ENCODE results near the gene ZFR. TPM values are rescaled to one million over a fixed set of nuclear protein-coding genes. Genes with fewer than 3 reads are reported as not detected.

ZFR gene
- polyA plus RNA-seq (2013, experiment 1 of 2), result 73.2 TPM
- 69.8 TPM for polyA plus RNA-seq (2013, experiment 2 of 2)

DNA sequence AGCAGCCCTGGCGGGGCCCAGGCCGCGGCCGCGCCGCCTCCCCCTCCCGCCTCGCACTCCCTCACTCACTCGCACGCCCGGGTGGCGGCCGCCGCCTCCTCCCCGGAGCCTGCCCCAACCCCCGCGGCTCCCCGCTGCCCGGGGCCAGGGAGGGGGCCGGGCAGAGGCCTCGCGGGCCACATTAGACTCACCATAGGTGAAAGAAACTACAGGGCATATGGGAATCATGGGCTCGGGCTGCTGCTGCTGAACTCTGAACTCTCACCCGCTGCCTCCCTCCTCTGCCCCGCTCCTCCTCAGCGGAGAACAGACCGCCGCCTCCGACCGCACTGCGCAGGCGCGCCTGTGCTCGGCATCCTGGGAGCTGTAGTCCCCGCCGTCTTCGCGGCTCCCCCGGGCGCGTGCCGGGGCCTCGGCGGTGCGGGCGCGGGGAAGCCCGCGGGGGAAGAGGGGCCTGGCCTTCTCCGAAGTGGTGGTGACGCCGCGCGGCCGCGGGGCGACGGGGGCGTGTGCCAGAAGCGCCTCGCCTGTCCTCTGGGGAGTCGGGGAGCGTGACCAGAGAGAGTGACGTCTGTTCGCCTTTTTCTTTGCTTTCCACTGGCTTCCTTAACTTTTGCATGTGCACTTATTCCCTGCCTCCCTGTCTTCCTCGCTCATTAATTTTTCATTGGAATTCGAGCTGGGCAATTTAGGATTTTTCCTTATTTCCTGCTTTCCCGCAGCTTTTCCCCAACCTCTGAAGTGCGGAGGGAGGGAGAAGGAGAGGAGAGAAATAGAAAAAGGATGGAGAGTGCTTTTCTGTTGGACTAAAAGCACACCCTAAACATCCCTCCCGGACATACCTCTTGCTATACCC, at the start of gene ZFR:
Gene ZFR, minus strand, starts transcription at position 310 of the 856 bp plus-strand sequence. Its CDS starts 82 bp downstream, at position 228.
- Histone ChIP-seq H2BK5ac (ENCODE audit: low read length) (peak within 1 kb of the TSS; percentile 20), H2AK5ac (ENCODE audit: low read length) (no peak within 1 kb of the TSS), H3K4me1 (ENCODE audit: control insufficient read depth, low read depth, low read length) (peaks cover 6% of the 10 kb centered on the region), H3K36me3 (ENCODE audit: control insufficient read depth, insufficient read depth, low read length) (no peaks in the 10 kb centered on the region), H2BK15ac (replicated peaks; ENCODE audit: low read depth) (no peak within 1 kb of the TSS), H3K79me1 (ENCODE audit: low read length) (peaks cover 6% of the 10 kb centered on the region), H2BK120ac (ENCODE audit: low read depth, low read length) (peak within 1 kb of the TSS; percentile 84), H3K79me2 (ENCODE audit: control insufficient read depth, insufficient read depth, low read length) (peaks cover 26% of the 10 kb centered on the region), H3K9ac (ENCODE audit: low read length) (peak within 1 kb of the TSS; percentile 91), H3K18ac (ENCODE audit: low read length) (peak within 1 kb of the TSS; percentile 98), H3K27ac (ENCODE audit: low read depth, low read length) (peak within 1 kb of the TSS; percentile 86), H3K4me2 (ENCODE audit: low read length) (peak within 1 kb of the TSS; percentile 99), H3K4ac (ENCODE audit: low read depth, low read length) (peak within 1 kb of the TSS; percentile 94), H3K4me3 (ENCODE audit: low read length) (peak within 1 kb of the TSS; percentile 85), H4K5ac (ENCODE audit: low read length) (no peak within 1 kb of the TSS), H3K56ac (ENCODE audit: low read length) (peak within 1 kb of the TSS; percentile 96), H4K8ac (ENCODE audit: low read depth, low read length) (peak within 1 kb of the TSS; percentile 98), H3K23ac (ENCODE audit: low read length) (peak within 1 kb of the TSS; percentile 70), H3K27me3 (ENCODE audit: insufficient read depth, low read length, poor library complexity) (no peaks in the 10 kb centered on the region)
- DNase-seq, result peak; percentile 95
- no CpG with 5 or more reads among the region's 70 CpGs for WGBS (ENCODE audit: extremely low coverage, insufficient coverage, low lambda C conversion rate)

- no CpG with 5 or more reads among the region's 6 CpGs for WGBS (ENCODE audit: extremely low coverage, insufficient coverage, low lambda C conversion rate)
- no peak overlapping the region for H3K4me2 ChIP-seq (ENCODE audit: low read length)
- H2BK5ac ChIP-seq (ENCODE audit: low read length), result no peak overlapping the region
- no peak overlapping the region for H2BK120ac ChIP-seq (ENCODE audit: low read depth, low read length)
- H3K4ac ChIP-seq (ENCODE audit: low read depth, low read length), result no peak overlapping the region
- no peak overlapping the region for H4K8ac ChIP-seq (ENCODE audit: low read depth, low read length)
- H3K4me1 ChIP-seq (ENCODE audit: control insufficient read depth, low read depth, low read length), result no peaks in the 10 kb centered on the region
- H3K9ac ChIP-seq (ENCODE audit: low read length), result no peak overlapping the region
- DNase-seq, result no peak
- no peak overlapping the region for H3K18ac ChIP-seq (ENCODE audit: low read length)
- H3K23ac ChIP-seq (ENCODE audit: low read length), result no peak overlapping the region
- H3K4me3 ChIP-seq (ENCODE audit: low read length), result no peak overlapping the region
- H3K56ac ChIP-seq (ENCODE audit: low read length), result no peak overlapping the region
- H2BK15ac ChIP-seq (replicated peaks; ENCODE audit: low read depth), result no peak overlapping the region
- H4K5ac ChIP-seq (ENCODE audit: low read length), result no peak overlapping the region
- no peak overlapping the region for H3K27ac ChIP-seq (ENCODE audit: low read depth, low read length)
- no peak overlapping the region for H2AK5ac ChIP-seq (ENCODE audit: low read length)
- no peaks in the 10 kb centered on the region for H3K79me2 ChIP-seq (ENCODE audit: control insufficient read depth, insufficient read depth, low read length)
- H3K79me1 ChIP-seq (ENCODE audit: low read length), result no peaks in the 10 kb centered on the region
- H3K27me3 ChIP-seq (ENCODE audit: insufficient read depth, low read length, poor library complexity), result no peaks in the 10 kb centered on the region
- H3K36me3 ChIP-seq (ENCODE audit: control insufficient read depth, insufficient read depth, low read length), result no peaks in the 10 kb centered on the region
Observed at GRCh38 chr5:32490972-32491557, 46.5 kb upstream of the ZFR start.

DNA sequence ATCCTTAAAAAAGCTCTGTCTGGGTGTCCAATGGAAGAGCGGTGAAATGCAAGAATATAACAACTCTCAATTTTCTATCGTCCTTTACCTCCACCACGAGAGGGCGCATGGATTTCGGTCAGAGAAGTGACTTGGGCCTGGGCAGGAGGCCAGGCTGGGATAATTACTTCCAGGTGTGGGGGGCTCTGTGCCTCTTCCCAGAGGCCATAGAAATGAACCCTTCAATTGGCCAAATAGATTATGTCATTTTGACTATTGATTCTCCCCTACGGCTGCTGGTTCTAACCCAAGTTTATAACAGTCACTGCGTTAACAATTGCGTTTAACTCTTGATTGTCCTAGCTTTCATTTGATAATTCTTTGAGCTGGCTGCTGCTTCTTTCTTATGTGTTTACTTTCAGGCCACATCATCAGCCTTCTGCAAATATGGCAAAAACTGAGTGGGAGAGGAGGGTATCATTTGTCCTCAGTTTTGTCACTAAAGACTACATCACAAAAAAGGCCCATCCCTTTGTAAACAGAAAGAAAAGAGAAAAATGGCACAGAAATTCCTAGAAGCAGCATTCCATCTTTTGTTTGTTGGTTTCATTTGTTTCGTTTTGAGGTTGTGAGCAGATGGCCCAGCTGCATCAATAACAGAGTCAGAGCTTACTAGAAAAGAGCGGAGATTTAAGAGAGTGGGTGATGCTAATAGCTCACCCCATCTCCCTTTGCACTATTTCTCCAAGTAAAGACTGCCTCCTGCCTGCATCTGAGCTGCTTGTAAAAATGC, 45.4 kb upstream of the ZFR start:
- no peak overlapping the region for H3K18ac ChIP-seq (ENCODE audit: low read length)
- no peak overlapping the region for H3K4me2 ChIP-seq (ENCODE audit: low read length)
- no peaks in the 10 kb centered on the region for H3K27me3 ChIP-seq (ENCODE audit: insufficient read depth, low read length, poor library complexity)
- no peaks in the 10 kb centered on the region for H3K79me1 ChIP-seq (ENCODE audit: low read length)
- no peak overlapping the region for H3K23ac ChIP-seq (ENCODE audit: low read length)
- no peak overlapping the region for H3K56ac ChIP-seq (ENCODE audit: low read length)
- H3K4me3 ChIP-seq (ENCODE audit: low read length), result no peak overlapping the region
- H3K4me1 ChIP-seq (ENCODE audit: control insufficient read depth, low read depth, low read length), result no peaks in the 10 kb centered on the region
- H2BK120ac ChIP-seq (ENCODE audit: low read depth, low read length), result no peak overlapping the region
- H2AK5ac ChIP-seq (ENCODE audit: low read length), result no peak overlapping the region
- no peak overlapping the region for H2BK5ac ChIP-seq (ENCODE audit: low read length)
- DNase-seq, result peak; percentile 80
- no peaks in the 10 kb centered on the region for H3K79me2 ChIP-seq (ENCODE audit: control insufficient read depth, insufficient read depth, low read length)
- H4K5ac ChIP-seq (ENCODE audit: low read length), result no peak overlapping the region
- no peaks in the 10 kb centered on the region for H3K36me3 ChIP-seq (ENCODE audit: control insufficient read depth, insufficient read depth, low read length)
- H3K27ac ChIP-seq (ENCODE audit: low read depth, low read length), result no peak overlapping the region
- no peak overlapping the region for H4K8ac ChIP-seq (ENCODE audit: low read depth, low read length)
- H2BK15ac ChIP-seq (replicated peaks; ENCODE audit: low read depth), result no peak overlapping the region
- H3K9ac ChIP-seq (ENCODE audit: low read length), result no peak overlapping the region
- H3K4ac ChIP-seq (ENCODE audit: low read depth, low read length), result no peak overlapping the region
- no CpG with 5 or more reads among the region's 10 CpGs for WGBS (ENCODE audit: extremely low coverage, insufficient coverage, low lambda C conversion rate)

GRCh38 chr5:32487424-32487823, 42.9 kb upstream of the ZFR start:
- WGBS (ENCODE audit: extremely low coverage, insufficient coverage, low lambda C conversion rate), result no CpG with 5 or more reads among the region's 5 CpGs
- Histone ChIP-seq H3K4ac (ENCODE audit: low read depth, low read length) (no peak overlapping the region), H3K36me3 (ENCODE audit: control insufficient read depth, insufficient read depth, low read length) (no peaks in the 10 kb centered on the region), H2BK120ac (ENCODE audit: low read depth, low read length) (no peak overlapping the region), H3K23ac (ENCODE audit: low read length) (no peak overlapping the region), H2BK5ac (ENCODE audit: low read length) (no peak overlapping the region), H3K18ac (ENCODE audit: low read length) (no peak overlapping the region), H2AK5ac (ENCODE audit: low read length) (no peak overlapping the region), H3K27me3 (ENCODE audit: insufficient read depth, low read length, poor library complexity) (no peaks in the 10 kb centered on the region), H3K9ac (ENCODE audit: low read length) (no peak overlapping the region), H3K4me3 (ENCODE audit: low read length) (no peak overlapping the region), H2BK15ac (replicated peaks; ENCODE audit: low read depth) (no peak overlapping the region), H4K5ac (ENCODE audit: low read length) (no peak overlapping the region), H3K56ac (ENCODE audit: low read length) (no peak overlapping the region), H3K4me2 (ENCODE audit: low read length) (no peak overlapping the region), H3K79me1 (ENCODE audit: low read length) (no peaks in the 10 kb centered on the region), H3K27ac (ENCODE audit: low read depth, low read length) (no peak overlapping the region), H3K4me1 (ENCODE audit: control insufficient read depth, low read depth, low read length) (no peaks in the 10 kb centered on the region), H3K79me2 (ENCODE audit: control insufficient read depth, insufficient read depth, low read length) (no peaks in the 10 kb centered on the region), H4K8ac (ENCODE audit: low read depth, low read length) (no peak overlapping the region)
- DNase-seq, result no peak

- DNase-seq, result no peak
- Histone ChIP-seq H3K4me2 (ENCODE audit: low read length) (no peak overlapping the region), H3K36me3 (ENCODE audit: control insufficient read depth, insufficient read depth, low read length) (no peaks in the 10 kb centered on the region), H2AK5ac (ENCODE audit: low read length) (no peak overlapping the region), H2BK120ac (ENCODE audit: low read depth, low read length) (no peak overlapping the region), H3K56ac (ENCODE audit: low read length) (no peak overlapping the region), H3K79me2 (ENCODE audit: control insufficient read depth, insufficient read depth, low read length) (no peaks in the 10 kb centered on the region), H3K4ac (ENCODE audit: low read depth, low read length) (no peak overlapping the region), H3K4me3 (ENCODE audit: low read length) (no peak overlapping the region), H3K23ac (ENCODE audit: low read length) (no peak overlapping the region), H2BK5ac (ENCODE audit: low read length) (no peak overlapping the region), H2BK15ac (replicated peaks; ENCODE audit: low read depth) (no peak overlapping the region), H3K4me1 (ENCODE audit: control insufficient read depth, low read depth, low read length) (no peaks in the 10 kb centered on the region), H3K27me3 (ENCODE audit: insufficient read depth, low read length, poor library complexity) (no peaks in the 10 kb centered on the region), H4K5ac (ENCODE audit: low read length) (no peak overlapping the region), H3K9ac (ENCODE audit: low read length) (no peak overlapping the region), H4K8ac (ENCODE audit: low read depth, low read length) (no peak overlapping the region), H3K79me1 (ENCODE audit: low read length) (no peaks in the 10 kb centered on the region), H3K27ac (ENCODE audit: low read depth, low read length) (no peak overlapping the region), H3K18ac (ENCODE audit: low read length) (no peak overlapping the region)
- WGBS (ENCODE audit: extremely low coverage, insufficient coverage, low lambda C conversion rate), result no CpG with 5 or more reads among the region's 3 CpGs
Observed at GRCh38 chr5:32487008-32487407, 42.5 kb upstream of the ZFR start.

Measured in mesendoderm (in vitro differentiated cells).